ENCODE data around the gene TNPO1.

The TNPO1 gene

GRCh38 chr5:72884892-72885291 is 68.4 kb downstream of the TNPO1 start:
- TF ChIP-seq, protein P1, sequence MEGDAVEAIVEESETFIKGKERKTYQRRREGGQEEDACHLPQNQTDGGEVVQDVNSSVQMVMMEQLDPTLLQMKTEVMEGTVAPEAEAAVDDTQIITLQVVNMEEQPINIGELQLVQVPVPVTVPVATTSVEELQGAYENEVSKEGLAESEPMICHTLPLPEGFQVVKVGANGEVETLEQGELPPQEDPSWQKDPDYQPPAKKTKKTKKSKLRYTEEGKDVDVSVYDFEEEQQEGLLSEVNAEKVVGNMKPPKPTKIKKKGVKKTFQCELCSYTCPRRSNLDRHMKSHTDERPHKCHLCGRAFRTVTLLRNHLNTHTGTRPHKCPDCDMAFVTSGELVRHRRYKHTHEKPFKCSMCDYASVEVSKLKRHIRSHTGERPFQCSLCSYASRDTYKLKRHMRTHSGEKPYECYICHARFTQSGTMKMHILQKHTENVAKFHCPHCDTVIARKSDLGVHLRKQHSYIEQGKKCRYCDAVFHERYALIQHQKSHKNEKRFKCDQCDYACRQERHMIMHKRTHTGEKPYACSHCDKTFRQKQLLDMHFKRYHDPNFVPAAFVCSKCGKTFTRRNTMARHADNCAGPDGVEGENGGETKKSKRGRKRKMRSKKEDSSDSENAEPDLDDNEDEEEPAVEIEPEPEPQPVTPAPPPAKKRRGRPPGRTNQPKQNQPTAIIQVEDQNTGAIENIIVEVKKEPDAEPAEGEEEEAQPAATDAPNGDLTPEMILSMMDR (IDR thresholded peaks at IDR 0.05; ENCODE audit: low read length): no peak
- no peak for TF ChIP-seq EZH2 (IDR thresholded peaks at IDR 0.05; ENCODE audit: borderline replicate concordance, low read length)
- Histone ChIP-seq H3K27me3 (ENCODE audit: insufficient read depth, low read length) (no peaks in the 10 kb centered on the region), H3K4me2 (ENCODE audit: low read length) (no peak overlapping the region), H4K20me1 (ENCODE audit: insufficient read depth, low read length) (0 out of 2 replicates have a peak, but pooled peaks cover 2% of the 10 kb centered on the region), H3K9me3 (ENCODE audit: low read length) (no peaks in the 10 kb centered on the region), H3K9ac (ENCODE audit: low read length) (no peak overlapping the region), H3K4me3 (ENCODE audit: low read depth, low read length, poor library complexity, severe bottlenecking) (no peak overlapping the region), H3K79me2 (ENCODE audit: insufficient read depth, low read length) (no peaks in the 10 kb centered on the region), H3K4me1 (ENCODE audit: insufficient read depth, low read length, severe bottlenecking) (no peaks in the 10 kb centered on the region), H3K9me2 (ENCODE audit: low read depth, low read length) (no peaks in the 10 kb centered on the region), H2AFZ (ENCODE audit: low read length) (no peak overlapping the region), H3K27ac (ENCODE audit: low read depth, low read length, poor library complexity, severe bottlenecking) (no peak overlapping the region), H3K36me3 (ENCODE audit: insufficient read depth, low read length) (peaks cover 97% of the 10 kb centered on the region), H3F3A (ENCODE audit: insufficient read depth, low read length) (no peaks in the 10 kb centered on the region)

DNA sequence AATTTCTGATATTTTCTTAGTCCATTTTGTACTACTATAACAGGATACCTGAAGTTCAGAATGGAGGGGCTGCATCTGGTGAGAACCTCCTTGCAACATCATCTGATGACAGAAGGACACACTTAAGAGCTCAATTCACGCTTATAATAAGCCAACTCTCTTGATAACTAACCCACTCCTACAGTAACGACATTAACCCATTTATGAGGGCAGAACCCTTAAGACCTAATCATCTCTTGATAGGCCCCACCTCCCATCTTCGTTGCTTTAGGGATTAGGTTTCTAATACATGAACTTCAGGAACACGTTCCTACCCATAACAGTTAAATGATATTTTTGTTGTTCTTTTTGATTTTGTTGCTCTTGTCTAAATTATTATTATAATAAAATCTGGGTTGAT is 69.4 kb downstream of the TNPO1 start:
- no peaks in the 10 kb centered on the region for H3K9me3 ChIP-seq (ENCODE audit: low read length)
- no peaks in the 10 kb centered on the region for H3K27me3 ChIP-seq (ENCODE audit: insufficient read depth, low read length)
- no peak overlapping the region for H2AFZ ChIP-seq (ENCODE audit: low read length)
- no peak overlapping the region for H3K9ac ChIP-seq (ENCODE audit: low read length)
- no peaks in the 10 kb centered on the region for H3F3A ChIP-seq (ENCODE audit: insufficient read depth, low read length)
- H3K4me1 ChIP-seq (ENCODE audit: insufficient read depth, low read length, severe bottlenecking): no peaks in the 10 kb centered on the region
- no peaks in the 10 kb centered on the region for H3K9me2 ChIP-seq (ENCODE audit: low read depth, low read length)
- H4K20me1 ChIP-seq (ENCODE audit: insufficient read depth, low read length): 0 out of 2 replicates have a peak, but pooled peaks cover 2% of the 10 kb centered on the region
- peaks cover 97% of the 10 kb centered on the region for H3K36me3 ChIP-seq (ENCODE audit: insufficient read depth, low read length)
- H3K27ac ChIP-seq (ENCODE audit: low read depth, low read length, poor library complexity, severe bottlenecking): no peak overlapping the region
- TF ChIP-seq, protein P1 (IDR thresholded peaks at IDR 0.05; ENCODE audit: low read length): no peak
- TF ChIP-seq EZH2 (IDR thresholded peaks at IDR 0.05; ENCODE audit: borderline replicate concordance, low read length): no peak
- no peaks in the 10 kb centered on the region for H3K79me2 ChIP-seq (ENCODE audit: insufficient read depth, low read length)
- no peak overlapping the region for H3K4me2 ChIP-seq (ENCODE audit: low read length)
- H3K4me3 ChIP-seq (ENCODE audit: low read depth, low read length, poor library complexity, severe bottlenecking): no peak overlapping the region

DNA sequence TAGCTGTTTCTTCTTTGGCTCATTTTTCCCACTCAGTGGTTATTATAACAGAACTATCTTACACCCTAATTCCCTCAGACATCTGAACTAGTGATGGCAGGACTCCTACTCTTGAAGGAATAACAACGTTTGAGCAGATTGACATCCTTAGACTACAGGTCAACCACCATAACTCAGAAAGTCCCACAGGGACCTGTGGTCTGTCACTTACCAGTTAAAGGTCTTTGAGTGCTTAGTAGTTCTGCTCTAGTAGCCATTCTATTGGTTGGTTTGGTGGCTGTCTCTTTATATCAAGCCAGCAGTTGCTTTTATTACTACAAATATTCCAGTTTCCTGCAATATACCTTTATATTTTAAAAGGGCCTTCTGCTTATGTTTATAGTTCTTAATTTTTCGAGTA is 72.1 kb downstream of the TNPO1 start:
- peaks cover 97% of the 10 kb centered on the region for H3K36me3 ChIP-seq (ENCODE audit: insufficient read depth, low read length)
- H3K27me3 ChIP-seq (ENCODE audit: insufficient read depth, low read length): no peaks in the 10 kb centered on the region
- no peaks in the 10 kb centered on the region for H3K9me3 ChIP-seq (ENCODE audit: low read length)
- no peak overlapping the region for H3K4me2 ChIP-seq (ENCODE audit: low read length)
- H3K4me3 ChIP-seq (ENCODE audit: low read depth, low read length, poor library complexity, severe bottlenecking): no peak overlapping the region
- H4K20me1 ChIP-seq (ENCODE audit: insufficient read depth, low read length): 0 out of 2 replicates have a peak, but pooled peaks cover 2% of the 10 kb centered on the region
- H3F3A ChIP-seq (ENCODE audit: insufficient read depth, low read length): no peaks in the 10 kb centered on the region
- no peaks in the 10 kb centered on the region for H3K4me1 ChIP-seq (ENCODE audit: insufficient read depth, low read length, severe bottlenecking)
- TF ChIP-seq EZH2 (IDR thresholded peaks at IDR 0.05; ENCODE audit: borderline replicate concordance, low read length): no peak
- TF ChIP-seq, protein P1 (IDR thresholded peaks at IDR 0.05; ENCODE audit: low read length): no peak
- no peak overlapping the region for H2AFZ ChIP-seq (ENCODE audit: low read length)
- no peaks in the 10 kb centered on the region for H3K79me2 ChIP-seq (ENCODE audit: insufficient read depth, low read length)
- no peak overlapping the region for H3K27ac ChIP-seq (ENCODE audit: low read depth, low read length, poor library complexity, severe bottlenecking)
- H3K9ac ChIP-seq (ENCODE audit: low read length): no peak overlapping the region
- H3K9me2 ChIP-seq (ENCODE audit: low read depth, low read length): no peaks in the 10 kb centered on the region

Measured in OCI-LY1 (cell line).